ENCODE data around the gene ABCB8.
A peak's percentile ranks its signal among the peaks of the same experiment; 100 is the strongest.

The ABCB8 gene

GRCh38 chr7:151082141-151083070 lies 54.2 kb downstream of the ABCB8 start (continued):
- TF ChIP-seq ATF2 (tag by site-specific recombination; IDR thresholded peaks at IDR 0.05; ENCODE audit: low read depth) (no peak), BCL11B (tag by site-specific recombination; IDR thresholded peaks at IDR 0.05; ENCODE audit: low read depth) (peak; percentile 52), SP7 (tag by site-specific recombination; IDR thresholded peaks at IDR 0.05) (peak; percentile 34; the same call in 1 of the 2 replicates), ZIC2 (tag by site-specific recombination; IDR thresholded peaks at IDR 0.05) (peak; percentile 74), BCL11A (tag by site-specific recombination; IDR thresholded peaks at IDR 0.05; ENCODE audit: low read depth) (peak; percentile 47; the same call in 1 of the 2 replicates), ZNF639 (tag by site-specific recombination; IDR thresholded peaks at IDR 0.05) (no peak), HIC1 (tag by site-specific recombination; IDR thresholded peaks at IDR 0.05) (peak; percentile 35; the same call in 1 of the 2 replicates)

GRCh38 chr7:151083071-151083823 lies 55.0 kb downstream of the ABCB8 start, which contains the start of gene TMUB1:
TSS of gene TMUB1 (minus strand) at chr7:151083493. CDS start at chr7:151082563, 930 bp downstream.
- Histone ChIP-seq H3K4me1 (ENCODE audit: control insufficient read depth, insufficient read depth, low read length) (peaks cover 7% of the 10 kb centered on the region; the same call in 1 of the 2 replicates), H3K4me3 (ENCODE audit: low read depth, low read length) (peak within 1 kb of the TSS; percentile 74), H3K9me3 (ENCODE audit: control insufficient read depth, insufficient read depth, low read depth, low read length) (no peaks in the 10 kb centered on the region), H3K36me3 (ENCODE audit: control insufficient read depth in 2 of 2, insufficient read depth in 1 of 2, low read length in 2 of 2) (peaks cover 0 to 18% of the 10 kb centered on the region in 2 experiments; a peak in 1 of 3 replicates), H3K27ac (ENCODE audit: extremely low read depth, low read depth, low read length) (peak within 1 kb of the TSS; percentile 75; the same call in 1 of the 2 replicates)
- ChIA-PET CTCF (interaction anchor here (0.6 to 2.2 kb wide), 7 partner anchors 8 to 121 kb away, joined by 3 to 7 read pairs (median 3); no protein-coding TSS in a partner anchor), POLR2A (interaction anchor here (1.0 to 3.0 kb wide), 2 partner anchors 18 to 55 kb away, joined by 3 to 16 read pairs; partner anchors contain the start of gene ABCB8)
- TF ChIP-seq SALL2 (tag by site-specific recombination; IDR thresholded peaks at IDR 0.05; ENCODE audit: borderline replicate concordance) (no peak), ZNF521 (tag by site-specific recombination; IDR thresholded peaks at IDR 0.05) (no peak), PRDM6 (tag by site-specific recombination; IDR thresholded peaks at IDR 0.05) (no peak), AEBP2 (tag by site-specific recombination; IDR thresholded peaks at IDR 0.05; ENCODE audit: borderline replicate concordance) (no peak), ZNF280C (tag by site-specific recombination; IDR thresholded peaks at IDR 0.05) (no peak), ZNF704 (tag by site-specific recombination; IDR thresholded peaks at IDR 0.05) (no peak), GLI4 (tag by site-specific recombination; IDR thresholded peaks at IDR 0.05) (no peak), ZNF280D (tag by site-specific recombination; IDR thresholded peaks at IDR 0.05) (no peak)

Measured in HEK293 (cell line).